ENCODE measurements around the gene PRMT2. TPM values are rescaled to one million over a fixed set of nuclear protein-coding genes. Genes with fewer than 3 reads are reported as not detected.

The PRMT2 gene
- total and polyA plus RNA-seq, 2 donors (not counting 1 experiment from before 2014, with no cell fraction given): 80.1 to 102 TPM

GRCh38 chr21:46624050-46624449, 11.4 kb upstream of the PRMT2 start:
- Histone ChIP-seq H3K79me2 (ENCODE audit: control insufficient read depth, insufficient read depth, low read length) (no peaks in the 10 kb centered on the region), H3K36me3 (replicated peaks in 1 of 2; ENCODE audit: control extremely low read depth in 1 of 2, control insufficient read depth in 1 of 2, extremely low read depth in 1 of 2, insufficient read depth in 2 of 2, low read length in 1 of 2) (no peaks in the 10 kb centered on the region), H3K4me1 (ENCODE audit: control insufficient read depth in 2 of 2, insufficient read depth in 2 of 2, low read length in 2 of 2) (peaks cover 12 to 16% of the 10 kb centered on the region in 2 donors), H3K9ac (ENCODE audit: low read length) (no peak overlapping the region), H3K4me3 (ENCODE audit: control extremely low read depth in 1 of 5, extremely low read depth in 1 of 5, insufficient read depth in 1 of 5, low read depth in 2 of 5, low read length in 4 of 5) (no peak overlapping the region), H3K4me2 (replicated peaks; ENCODE audit: low read depth, low read length, poor library complexity, severe bottlenecking) (no peak overlapping the region), H3K9me3 (ENCODE audit: control extremely low read depth in 1 of 3, control insufficient read depth in 2 of 3, insufficient read depth in 1 of 3, low read length in 2 of 3) (peaks cover 0 to 23% (median 19%) of the 10 kb centered on the region in 3 donors), H3K27ac (ENCODE audit: low read length in 2 of 2) (no peak overlapping the region), H2AFZ (ENCODE audit: insufficient read depth, low read depth, low read length, poor library complexity, severe bottlenecking) (no peak overlapping the region), H3K27me3 (replicated peaks in 1 of 4; ENCODE audit: control extremely low read depth in 1 of 4, control insufficient read depth in 3 of 4, insufficient read depth in 4 of 4, low read length in 3 of 4) (peaks cover 0 to 5% (median 2%) of the 10 kb centered on the region in 4 experiments), H4K20me1 (ENCODE audit: control insufficient read depth, insufficient read depth, low read length, poor library complexity, severe bottlenecking) (no peaks in the 10 kb centered on the region)
- intact Hi-C loops (cut with micrococcal nuclease): no loop called here
- H3K27me3 Mint-ChIP-seq: peaks cover 14% of the 10 kb centered on the region
- WGBS (ENCODE audit: insufficient coverage): 94% methylated on average over 16 of the region's 16 CpGs
- H3K9me3 Mint-ChIP-seq (ENCODE audit: insufficient read depth): peaks cover 6% of the 10 kb centered on the region
- ChIA-PET POLR2A (no interaction called here), CTCF (no interaction called here)
- TF ChIP-seq EZH2 (IDR thresholded peaks at IDR 0.05; ENCODE audit: borderline replicate concordance, insufficient read depth, low read depth, low read length, poor library complexity, severe bottlenecking): no peak
- no peak for TF ChIP-seq CTCF (IDR thresholded peaks at IDR 0.05)
- peaks cover 11% of the 10 kb centered on the region for H3K4me1 Mint-ChIP-seq
- DNase-seq (no peak), ATAC-seq (ENCODE audit: low read depth) (no peak)
- H3K27ac Mint-ChIP-seq: no peak overlapping the region
- no peak overlapping the region for H3K4me3 Mint-ChIP-seq

GRCh38 chr21:46625759-46626158, 9.7 kb upstream of the PRMT2 start:
- Histone ChIP-seq H4K20me1 (ENCODE audit: control insufficient read depth, insufficient read depth, low read length, poor library complexity, severe bottlenecking) (no peaks in the 10 kb centered on the region), H3K27me3 (replicated peaks in 1 of 4; ENCODE audit: control extremely low read depth in 1 of 4, control insufficient read depth in 3 of 4, insufficient read depth in 4 of 4, low read length in 3 of 4) (peaks cover 0 to 6% (median 3%) of the 10 kb centered on the region in 4 experiments), H3K36me3 (replicated peaks in 1 of 2; ENCODE audit: control extremely low read depth in 1 of 2, control insufficient read depth in 1 of 2, extremely low read depth in 1 of 2, insufficient read depth in 2 of 2, low read length in 1 of 2) (no peaks in the 10 kb centered on the region), H2AFZ (ENCODE audit: insufficient read depth, low read depth, low read length, poor library complexity, severe bottlenecking) (no peak overlapping the region), H3K4me3 (ENCODE audit: control extremely low read depth in 1 of 5, extremely low read depth in 1 of 5, insufficient read depth in 1 of 5, low read depth in 2 of 5, low read length in 4 of 5) (no peak overlapping the region), H3K4me1 (ENCODE audit: control insufficient read depth in 2 of 2, insufficient read depth in 2 of 2, low read length in 2 of 2) (peaks cover 12 to 16% of the 10 kb centered on the region in 2 donors), H3K9ac (ENCODE audit: low read length) (no peak overlapping the region), H3K4me2 (replicated peaks; ENCODE audit: low read depth, low read length, poor library complexity, severe bottlenecking) (no peak overlapping the region), H3K9me3 (ENCODE audit: control extremely low read depth in 1 of 3, control insufficient read depth in 2 of 3, insufficient read depth in 1 of 3, low read length in 2 of 3) (peaks cover 0 to 23% (median 19%) of the 10 kb centered on the region in 3 donors), H3K27ac (ENCODE audit: low read length in 2 of 2) (no peak overlapping the region), H3K79me2 (ENCODE audit: control insufficient read depth, insufficient read depth, low read length) (no peaks in the 10 kb centered on the region)
- H3K4me1 Mint-ChIP-seq: peaks cover 11% of the 10 kb centered on the region
- ATAC-seq (ENCODE audit: low read depth) (no peak), DNase-seq (no peak)
- H3K4me3 Mint-ChIP-seq: no peak overlapping the region
- 100% methylated on average over 1 of the region's 1 CpG for WGBS (ENCODE audit: insufficient coverage)
- peaks cover 6% of the 10 kb centered on the region for H3K9me3 Mint-ChIP-seq (ENCODE audit: insufficient read depth)
- H3K27ac Mint-ChIP-seq: no peak overlapping the region
- POLR2A ChIA-PET: no interaction called here
- CTCF ChIA-PET: no interaction called here
- H3K27me3 Mint-ChIP-seq: peaks cover 19% of the 10 kb centered on the region
- no peak for TF ChIP-seq CTCF (IDR thresholded peaks at IDR 0.05)
- TF ChIP-seq EZH2 (IDR thresholded peaks at IDR 0.05; ENCODE audit: borderline replicate concordance, insufficient read depth, low read depth, low read length, poor library complexity, severe bottlenecking): no peak
- intact Hi-C loops (cut with micrococcal nuclease): no loop called here

All from B cell (primary cell).